Activated CD4-positive, alpha-beta memory T cell treated with anti-CD3 and anti-CD28 coated beads for 36 hours (primary cell): Measurements from ENCODE around the gene TTC4. TPM values are rescaled to one million over a fixed set of nuclear protein-coding genes. Genes with fewer than 3 reads are reported as not detected.

ENCODE experiments used
- CTCF ChIA-PET: fragments of 350-600 bp; sonication (Branson Sonifier 250); formaldehyde crosslinking; loops from one replicate; lab custom pipeline; 2021; ENCODE audit warnings: antibody characterized with exemption, inconsistent platforms; lab: Charles Lee
- POLR2A ChIA-PET: fragments of 350-600 bp; sonication (Branson Sonifier 250); formaldehyde crosslinking; loops from one replicate; lab custom pipeline; 2021; ENCODE audit warnings: antibody characterized with exemption; lab: Charles Lee
- DNase-seq: peaks from one replicate; pipeline ENCODE4 v3.0.0-alpha.2; 2020
- H3K27ac Mint-ChIP-seq: one replicate; pipeline ENCODE4 v1.8.0; 2021; ENCODE audit warnings: mixed read lengths
- H3K27me3 Mint-ChIP-seq: one replicate; pipeline ENCODE4 v1.8.0; 2021; ENCODE audit warnings: mixed read lengths
- H3K36me3 Mint-ChIP-seq: one replicate; pipeline ENCODE4 v1.8.0; 2021; ENCODE audit warnings: mixed read lengths
- H3K4me1 Mint-ChIP-seq: one replicate; pipeline ENCODE4 v1.8.0; 2021; ENCODE audit warnings: low read depth, mixed read lengths
- H3K4me3 Mint-ChIP-seq: one replicate; pipeline ENCODE4 v1.8.0; 2021; ENCODE audit warnings: mild to moderate bottlenecking, mixed read lengths
- H3K9me3 Mint-ChIP-seq: one replicate; pipeline ENCODE4 v1.8.0; 2021; ENCODE audit warnings: mixed read lengths
- intact Hi-C: fragments of 100-400 bp; cut with micrococcal nuclease; formaldehyde crosslinking; loops from one replicate; pipeline ENCODE4 v1.15.1; 2023
- total RNA-seq, 2 experiments: library from RNA; stranded (reverse); gene quantifications; one replicate each; pipeline ENCODE4 v1.2.3, GENCODE V29; 2021

TTC4 gene
- total RNA-seq, 2 experiments from 2014 or later, result 32.7 to 33.5 TPM

DNA sequence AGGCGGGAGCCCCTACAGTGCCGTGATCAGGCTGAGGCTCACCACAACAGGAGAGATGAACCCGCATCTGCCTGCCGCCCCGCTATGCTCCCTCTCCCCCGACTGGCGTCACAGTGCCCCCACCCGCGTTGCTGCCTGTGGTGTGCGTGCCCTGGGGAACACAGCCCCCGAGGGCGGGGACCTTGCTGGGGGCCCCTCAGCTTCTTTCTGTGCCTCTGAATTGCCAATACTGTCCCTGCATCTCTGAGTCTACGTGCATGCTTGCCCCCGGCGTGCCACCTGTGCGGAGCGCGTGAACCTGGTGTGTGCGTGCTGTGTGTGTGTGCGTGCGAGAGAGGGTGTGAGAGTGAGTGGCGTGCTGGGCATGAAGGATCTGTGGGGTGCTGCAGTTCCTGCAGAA is 38.4 kb downstream of the TTC4 start:
- DNase-seq, result no peak
- H3K36me3 Mint-ChIP-seq, result peaks cover 6% of the 10 kb centered on the region
- ChIA-PET POLR2A (no interaction called here), CTCF (no interaction called here)
- no peaks in the 10 kb centered on the region for H3K27me3 Mint-ChIP-seq
- no peaks in the 10 kb centered on the region for H3K9me3 Mint-ChIP-seq
- no peaks in the 10 kb centered on the region for H3K4me1 Mint-ChIP-seq
- H3K4me3 Mint-ChIP-seq, result no peak overlapping the region
- H3K27ac Mint-ChIP-seq, result no peak overlapping the region
- intact Hi-C loops, result no loop called here

DNA sequence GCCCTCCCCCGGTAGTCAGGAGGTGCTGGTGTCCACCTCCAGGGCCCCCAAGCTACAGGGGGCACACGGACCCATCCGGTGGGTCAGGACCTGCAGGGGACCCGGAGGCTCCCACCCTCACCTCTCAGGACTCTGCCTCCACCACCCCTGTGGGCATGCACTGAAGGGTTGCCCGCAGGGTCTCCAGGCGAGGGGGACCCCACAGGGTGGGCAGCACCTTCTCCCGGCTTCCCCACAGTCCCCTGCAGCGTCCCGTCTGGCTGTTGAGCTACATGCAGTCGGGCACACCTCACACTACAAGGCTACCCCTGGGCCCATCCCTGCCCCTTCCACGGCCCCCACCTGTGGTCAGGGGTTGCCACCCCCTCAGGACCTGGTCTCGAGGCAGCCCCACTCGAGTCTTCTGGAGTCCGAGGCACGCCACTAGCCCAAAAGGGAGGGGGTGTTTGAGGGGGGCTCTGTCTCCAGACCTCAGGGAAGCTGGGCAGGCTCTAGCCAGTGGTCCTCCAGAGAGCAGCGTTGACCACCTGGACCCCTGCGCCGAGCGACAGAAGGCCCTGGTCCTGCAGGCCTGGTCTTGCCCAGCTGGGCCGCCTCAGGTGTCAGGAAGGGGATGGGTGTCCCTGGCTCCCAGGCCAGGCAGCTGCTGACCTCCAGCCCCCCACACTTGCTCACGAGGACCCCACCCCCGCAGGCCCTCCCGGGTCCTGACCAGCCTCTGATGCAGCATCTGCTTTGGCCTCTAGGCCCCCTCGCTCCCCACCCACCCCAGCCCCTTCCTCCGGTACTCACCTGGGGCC is 39.0 kb downstream of the TTC4 start:
- POLR2A ChIA-PET, result interaction anchor here (0.6 kb wide), 1 partner anchor 7 kb away, joined by 3 read pairs; no protein-coding TSS in a partner anchor
- CTCF ChIA-PET, result no interaction called here

DNA sequence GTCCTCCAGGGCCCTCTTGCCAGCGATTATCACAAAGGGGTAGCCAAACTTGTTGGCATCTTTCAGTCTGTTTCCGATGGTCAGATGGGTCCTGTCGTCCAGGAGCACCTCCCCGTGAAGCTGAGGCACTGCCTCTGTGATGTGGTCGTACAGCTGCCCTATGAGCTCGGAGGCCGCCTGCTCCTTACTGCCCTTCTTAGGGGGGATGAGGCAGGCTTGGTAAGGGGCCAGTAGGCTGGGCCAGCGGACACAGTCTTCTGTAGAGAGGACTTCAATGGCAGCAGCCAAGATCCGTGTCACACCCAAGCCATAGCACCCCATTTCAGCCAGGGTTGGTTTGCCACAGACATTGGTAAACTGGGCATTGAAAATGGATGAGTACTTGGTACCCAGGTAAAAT is 42.2 kb downstream of the TTC4 start:
- no peak for DNase-seq
- Mint-ChIP-seq H3K9me3 (no peaks in the 10 kb centered on the region), H3K4me3 (no peak overlapping the region), H3K27ac (no peak overlapping the region), H3K36me3 (peaks cover 6% of the 10 kb centered on the region), H3K27me3 (no peaks in the 10 kb centered on the region), H3K4me1 (peaks cover under 1% of the 10 kb centered on the region)
- ChIA-PET CTCF (no interaction called here), POLR2A (no interaction called here)
- intact Hi-C loops, result no loop called here

More for the DNA sequence above, 39.0 kb downstream of the TTC4 start:
- intact Hi-C loops, result no loop called here
- H3K27ac Mint-ChIP-seq, result no peak overlapping the region
- peaks cover 6% of the 10 kb centered on the region for H3K36me3 Mint-ChIP-seq
- no peaks in the 10 kb centered on the region for H3K4me1 Mint-ChIP-seq
- no peak overlapping the region for H3K4me3 Mint-ChIP-seq
- no peak for DNase-seq
- H3K27me3 Mint-ChIP-seq, result no peaks in the 10 kb centered on the region
- no peaks in the 10 kb centered on the region for H3K9me3 Mint-ChIP-seq

GRCh38 chr1:54758678-54759348 is 43.2 kb downstream of the TTC4 start:
- H3K4me1 Mint-ChIP-seq, result peaks cover 7% of the 10 kb centered on the region
- POLR2A ChIA-PET, result no interaction called here
- no peak overlapping the region for H3K4me3 Mint-ChIP-seq
- no peak overlapping the region for H3K27ac Mint-ChIP-seq
- H3K27me3 Mint-ChIP-seq, result no peaks in the 10 kb centered on the region
- no peaks in the 10 kb centered on the region for H3K9me3 Mint-ChIP-seq
- no peak for DNase-seq
- CTCF ChIA-PET, result interaction anchor here (0.7 to 1.0 kb wide), 2 partner anchors 33 to 44 kb away, joined by 3 to 4 read pairs; partner anchors contain the start of gene TTC4
- intact Hi-C loops, result no loop called here
- peaks cover 6% of the 10 kb centered on the region for H3K36me3 Mint-ChIP-seq

DNA sequence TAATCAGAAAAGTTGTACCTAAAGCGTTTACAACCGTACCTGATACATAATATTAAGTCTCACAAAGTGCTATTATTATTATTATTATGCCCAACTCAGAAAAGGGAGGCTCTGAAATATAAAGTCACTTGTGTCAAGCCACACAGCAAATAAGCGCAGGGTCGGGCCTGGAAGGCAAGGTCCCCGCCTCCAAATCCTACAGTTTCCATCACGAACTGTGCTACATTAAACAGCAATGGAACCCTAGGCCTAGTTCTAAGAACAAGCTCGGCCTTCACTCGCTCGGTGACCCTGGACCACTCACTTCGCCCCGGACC is 48.1 kb downstream of the TTC4 start:
- ChIA-PET CTCF (interaction anchor here (1.0 to 6.2 kb wide), 3 partner anchors 36 to 48 kb away, joined by 3 to 38 read pairs (median 3); partner anchors contain the start of gene TTC22), POLR2A (interaction anchor here (1.8 kb wide), 1 partner anchor 47 kb away, joined by 7 read pairs; no protein-coding TSS in a partner anchor)
- H3K27me3 Mint-ChIP-seq, result no peaks in the 10 kb centered on the region
- H3K27ac Mint-ChIP-seq, result peak overlapping the region; percentile 78
- H3K4me1 Mint-ChIP-seq, result peaks cover 12% of the 10 kb centered on the region
- no peaks in the 10 kb centered on the region for H3K36me3 Mint-ChIP-seq
- H3K4me3 Mint-ChIP-seq, result peak overlapping the region; percentile 93
- intact Hi-C loops, result loop anchor here (1.0 kb wide), 3 partner anchors 38 to 710 kb away; partner anchors contain the start of genes TCEANC2, TMEM59 and TTC22
- DNase-seq, result peak; percentile 18
- H3K9me3 Mint-ChIP-seq, result no peaks in the 10 kb centered on the region

DNA sequence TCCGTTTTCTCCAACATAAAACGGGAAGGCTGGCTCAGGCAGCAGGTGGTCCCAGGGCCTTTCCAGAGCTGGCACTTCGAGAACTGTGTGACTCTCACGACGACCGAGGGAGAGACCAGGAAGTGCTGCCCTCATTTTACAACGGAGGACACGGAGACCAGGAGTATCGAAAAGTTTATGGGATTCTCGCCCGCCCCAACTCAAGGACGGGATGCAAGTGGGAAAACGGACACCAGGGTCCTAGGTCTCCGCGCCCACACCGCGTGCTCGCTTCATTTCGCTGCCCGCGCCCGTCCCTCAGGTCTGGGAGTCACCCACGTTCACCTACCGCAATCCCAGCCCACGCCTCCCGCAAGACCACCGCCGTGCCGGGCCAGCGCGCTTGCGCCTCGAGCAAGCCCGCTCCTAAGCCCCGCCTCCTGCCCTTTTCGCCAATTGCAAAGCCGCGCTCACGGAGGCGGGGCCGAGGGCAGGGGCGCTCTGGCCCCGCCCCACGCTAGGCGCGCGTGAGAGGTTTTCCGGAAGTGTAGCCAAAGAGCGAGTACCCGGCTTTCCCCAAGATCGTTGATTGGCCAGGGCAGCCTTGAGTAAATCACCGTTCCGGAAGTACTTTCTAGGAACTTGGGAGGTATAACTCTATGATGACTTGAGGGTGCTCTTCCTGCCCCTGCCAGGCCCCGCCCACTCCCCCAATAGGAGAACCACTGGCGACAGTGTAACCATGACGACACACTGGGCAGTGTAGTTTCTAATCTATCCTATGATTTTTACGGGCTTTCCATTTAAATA is 48.7 kb downstream of the TTC4 start, which contains the start of gene PARS2:
Gene PARS2, minus strand, starts transcription at position 391 of the 789 bp plus-strand sequence. CDS start 5,362 bp downstream, outside the sequence.
- Mint-ChIP-seq H3K9me3 (no peaks in the 10 kb centered on the region), H3K4me3 (peak within 1 kb of the TSS; percentile 93), H3K36me3 (no peaks in the 10 kb centered on the region), H3K4me1 (peaks cover 12% of the 10 kb centered on the region), H3K27ac (peak within 1 kb of the TSS; percentile 78), H3K27me3 (no peaks in the 10 kb centered on the region)
- intact Hi-C loops, result loop anchor here (1.0 kb wide), 3 partner anchors 37 to 711 kb away; partner anchors contain the start of genes TCEANC2, TMEM59 and TTC22
- CTCF ChIA-PET, result interaction anchor here (1.0 to 6.2 kb wide), 4 partner anchors 36 to 48 kb away, joined by 3 to 38 read pairs (median 3); partner anchors contain the start of gene TTC22
- POLR2A ChIA-PET, result interaction anchor here (1.3 to 1.8 kb wide), 2 partner anchors 34 to 48 kb away, joined by 3 to 7 read pairs; no protein-coding TSS in a partner anchor
- peak; percentile 97 for DNase-seq

DNA sequence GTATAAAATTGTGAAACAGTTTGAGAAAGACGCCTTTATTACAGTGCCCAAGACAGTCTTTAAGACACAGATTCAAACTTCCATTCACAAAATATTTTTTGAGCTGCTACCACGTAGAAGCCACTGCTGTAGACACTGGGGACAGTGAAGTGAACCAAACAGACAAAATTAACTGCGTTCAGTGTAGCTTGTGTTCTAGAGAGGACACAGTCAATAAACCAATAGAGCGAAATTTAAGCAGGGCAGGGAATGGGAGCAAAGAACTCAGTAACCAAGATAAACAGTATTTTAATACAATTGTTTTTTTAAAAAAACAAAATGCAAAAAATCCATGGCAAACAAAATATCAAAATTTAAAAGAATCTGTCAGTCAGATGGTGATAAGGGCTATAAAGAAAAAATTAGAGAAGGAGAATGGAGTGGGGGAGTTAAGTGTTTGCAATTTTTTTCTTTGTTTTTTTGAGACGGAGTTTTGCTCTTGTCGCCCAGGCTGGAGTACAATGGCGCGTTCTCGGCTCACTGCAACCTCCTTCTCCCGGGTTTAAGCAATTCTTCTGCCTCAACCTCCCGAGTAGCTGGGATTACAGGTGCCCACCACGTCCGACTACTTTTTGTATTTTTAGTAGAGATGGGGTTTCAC is 49.4 kb downstream of the TTC4 start:
- H3K9me3 Mint-ChIP-seq, result no peaks in the 10 kb centered on the region
- intact Hi-C loops, result loop anchor here (1.0 kb wide), 3 partner anchors 36 to 712 kb away; partner anchors contain the start of genes TCEANC2, TMEM59 and TTC22
- peak overlapping the region; percentile 65 for H3K27ac Mint-ChIP-seq
- no peaks in the 10 kb centered on the region for H3K27me3 Mint-ChIP-seq
- ChIA-PET CTCF (interaction anchor here (1.0 to 6.2 kb wide), 3 partner anchors 35 to 45 kb away, joined by 3 to 38 read pairs (median 3); partner anchors contain the start of gene TTC22), POLR2A (interaction anchor here (1.3 to 1.8 kb wide), 2 partner anchors 34 to 49 kb away, joined by 3 to 7 read pairs; no protein-coding TSS in a partner anchor)
- no peaks in the 10 kb centered on the region for H3K36me3 Mint-ChIP-seq
- peak overlapping the region; percentile 93 for H3K4me3 Mint-ChIP-seq
- H3K4me1 Mint-ChIP-seq, result peaks cover 12% of the 10 kb centered on the region
- no peak for DNase-seq

DNA sequence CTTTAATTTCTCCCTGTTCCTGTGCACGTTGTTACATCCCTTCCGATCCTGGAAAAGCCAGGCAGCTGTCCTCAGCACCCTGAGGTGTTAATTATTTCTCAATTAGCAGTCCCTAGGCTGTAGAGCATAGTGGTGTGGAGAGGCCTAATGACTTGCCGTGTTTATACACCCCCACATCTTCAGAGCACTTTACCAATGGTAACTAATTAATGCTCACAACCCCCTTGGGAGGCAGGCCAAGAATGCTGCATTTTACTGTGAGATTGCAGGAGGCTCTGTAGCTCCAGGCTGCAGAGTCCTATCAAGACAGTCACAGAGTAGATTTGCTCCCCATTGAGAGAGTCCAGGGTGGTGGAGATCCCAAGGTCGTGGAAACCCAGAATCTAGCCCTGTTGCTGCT is 51.1 kb downstream of the TTC4 start:
- no peak overlapping the region for H3K4me3 Mint-ChIP-seq
- no peaks in the 10 kb centered on the region for H3K36me3 Mint-ChIP-seq
- ChIA-PET POLR2A (interaction anchor here (1.1 kb wide), 1 partner anchor 51 kb away, joined by 3 read pairs; the partner anchor contains the start of gene TTC4), CTCF (interaction anchor here (1.6 to 6.2 kb wide), 2 partner anchors 25 to 33 kb away, joined by 5 to 38 read pairs; partner anchors contain the start of gene TTC22)
- intact Hi-C loops, result no loop called here
- H3K27me3 Mint-ChIP-seq, result no peaks in the 10 kb centered on the region
- no peak overlapping the region for H3K27ac Mint-ChIP-seq
- H3K9me3 Mint-ChIP-seq, result no peaks in the 10 kb centered on the region
- H3K4me1 Mint-ChIP-seq, result peaks cover 12% of the 10 kb centered on the region
- no peak for DNase-seq

DNA sequence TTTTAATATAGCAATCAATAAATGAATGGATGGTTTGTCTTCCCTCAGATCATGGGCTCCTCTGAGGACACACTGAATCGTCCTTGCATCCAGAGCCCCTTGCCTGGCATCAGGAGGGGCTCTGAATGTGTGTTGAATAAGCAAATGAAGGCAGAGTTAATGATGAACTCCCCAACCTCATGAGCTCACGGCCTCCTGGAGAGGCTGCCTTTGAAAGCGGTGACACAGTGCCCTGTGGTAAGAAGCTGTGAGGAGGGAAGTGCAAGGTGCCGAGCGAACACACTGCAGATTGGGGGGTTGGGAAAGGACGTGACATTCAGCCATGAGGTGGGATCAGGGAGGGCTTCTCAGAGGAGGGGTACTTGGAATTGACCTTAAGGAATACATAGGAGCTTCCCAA is 51.9 kb downstream of the TTC4 start:
- H3K36me3 Mint-ChIP-seq, result no peaks in the 10 kb centered on the region
- DNase-seq, result no peak
- H3K4me1 Mint-ChIP-seq, result peaks cover 12% of the 10 kb centered on the region
- ChIA-PET POLR2A (no interaction called here), CTCF (interaction anchor here (6.2 kb wide), 1 partner anchor 33 kb away, joined by 38 read pairs; the partner anchor contains the start of gene TTC22)
- no peak overlapping the region for H3K27ac Mint-ChIP-seq
- H3K27me3 Mint-ChIP-seq, result no peaks in the 10 kb centered on the region
- no peak overlapping the region for H3K4me3 Mint-ChIP-seq
- intact Hi-C loops, result no loop called here
- H3K9me3 Mint-ChIP-seq, result no peaks in the 10 kb centered on the region

- ChIA-PET POLR2A (no interaction called here), CTCF (interaction anchor here (6.2 kb wide), 1 partner anchor 32 kb away, joined by 38 read pairs; the partner anchor contains the start of gene TTC22)
- Mint-ChIP-seq H3K36me3 (no peaks in the 10 kb centered on the region), H3K9me3 (no peaks in the 10 kb centered on the region), H3K4me1 (peaks cover 8% of the 10 kb centered on the region), H3K4me3 (no peak overlapping the region), H3K27me3 (no peaks in the 10 kb centered on the region), H3K27ac (no peak overlapping the region)
- peak; percentile 26 for DNase-seq
- intact Hi-C loops, result loop anchor here (1.0 kb wide), 1 partner anchor 42 kb away; no protein-coding TSS in a partner anchor
Measured at GRCh38 chr1:54768093-54768492, 52.4 kb downstream of the TTC4 start.

GRCh38 chr1:54772951-54773350 is 57.3 kb downstream of the TTC4 start:
- Mint-ChIP-seq H3K9me3 (no peaks in the 10 kb centered on the region), H3K4me3 (no peak overlapping the region), H3K27ac (no peak overlapping the region), H3K36me3 (no peaks in the 10 kb centered on the region), H3K27me3 (no peaks in the 10 kb centered on the region), H3K4me1 (no peaks in the 10 kb centered on the region)
- DNase-seq, result no peak
- intact Hi-C loops, result no loop called here
- ChIA-PET CTCF (no interaction called here), POLR2A (no interaction called here)
